ENCODE results near the gene GAN. TPM values are rescaled to one million over a fixed set of nuclear protein-coding genes. Genes with fewer than 3 reads are reported as not detected.

Gene GAN, protein sequence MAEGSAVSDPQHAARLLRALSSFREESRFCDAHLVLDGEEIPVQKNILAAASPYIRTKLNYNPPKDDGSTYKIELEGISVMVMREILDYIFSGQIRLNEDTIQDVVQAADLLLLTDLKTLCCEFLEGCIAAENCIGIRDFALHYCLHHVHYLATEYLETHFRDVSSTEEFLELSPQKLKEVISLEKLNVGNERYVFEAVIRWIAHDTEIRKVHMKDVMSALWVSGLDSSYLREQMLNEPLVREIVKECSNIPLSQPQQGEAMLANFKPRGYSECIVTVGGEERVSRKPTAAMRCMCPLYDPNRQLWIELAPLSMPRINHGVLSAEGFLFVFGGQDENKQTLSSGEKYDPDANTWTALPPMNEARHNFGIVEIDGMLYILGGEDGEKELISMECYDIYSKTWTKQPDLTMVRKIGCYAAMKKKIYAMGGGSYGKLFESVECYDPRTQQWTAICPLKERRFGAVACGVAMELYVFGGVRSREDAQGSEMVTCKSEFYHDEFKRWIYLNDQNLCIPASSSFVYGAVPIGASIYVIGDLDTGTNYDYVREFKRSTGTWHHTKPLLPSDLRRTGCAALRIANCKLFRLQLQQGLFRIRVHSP
- total RNA-seq (2021; fragmentation: NEBNext Ultra II Directional; extraction: Animal tissue kit (Norgen Biotek cat#: 25700)), result 1 to 10 TPM; 5.6 to 8.6 (median 6.2) TPM
- long read RNA-seq, full-length matches to known transcripts, result 1 of 8 reads
- long read RNA-seq, partial matches to known transcripts, result 0 of 8 reads
- long read RNA-seq, other reads (novel, unspliced or antisense), result 7 of 8 reads

DNA sequence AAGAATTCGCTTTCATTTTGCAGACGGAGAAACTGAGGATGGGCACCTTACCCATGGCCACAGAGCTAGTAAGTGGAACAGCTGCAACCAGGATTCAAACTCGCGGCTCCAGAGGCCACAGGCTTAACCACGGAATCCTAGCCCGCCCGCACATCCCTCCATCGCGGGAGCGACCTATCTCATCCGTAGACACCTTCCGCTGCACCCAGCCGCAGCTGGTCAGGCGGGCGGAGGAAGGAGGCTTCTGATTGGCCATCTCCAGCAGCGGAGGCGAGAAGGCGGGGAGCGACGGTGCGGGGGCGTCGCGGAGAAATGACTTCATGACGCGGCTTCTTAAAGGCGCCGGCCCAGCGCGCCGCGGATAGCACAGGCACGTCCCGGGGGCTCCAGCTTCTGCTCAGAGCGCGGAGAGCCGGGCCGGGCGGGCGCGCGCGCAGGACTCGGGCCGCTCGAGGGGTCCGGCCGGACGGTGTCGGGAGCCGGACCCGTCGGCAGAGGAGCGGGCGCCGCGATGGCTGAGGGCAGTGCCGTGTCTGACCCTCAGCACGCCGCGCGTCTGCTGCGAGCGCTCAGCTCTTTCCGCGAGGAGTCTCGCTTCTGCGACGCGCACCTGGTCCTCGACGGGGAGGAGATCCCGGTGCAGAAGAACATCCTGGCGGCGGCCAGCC lies at the start of gene GAN:
Gene GAN, plus strand, starts transcription at position 360 of the 668 bp plus-strand sequence. Its CDS starts 152 bp downstream, at position 512.
- peak; percentile 96 for DNase-seq
- H3K4me1 Mint-ChIP-seq (ENCODE audit: low read depth), result peaks cover 52% of the 10 kb centered on the region
- peak within 1 kb of the TSS; percentile 93 for H3K4me3 Mint-ChIP-seq
- no peaks in the 10 kb centered on the region for H3K9me3 Mint-ChIP-seq
- peak within 1 kb of the TSS; percentile 85 for H3K27ac Mint-ChIP-seq
- peaks cover 8% of the 10 kb centered on the region; the same call in 1 of the 2 replicates for H3K36me3 Mint-ChIP-seq (ENCODE audit: low read depth)
- H3K27me3 Mint-ChIP-seq (ENCODE audit: insufficient read depth), result no peaks in the 10 kb centered on the region
- TF ChIP-seq, protein P1, sequence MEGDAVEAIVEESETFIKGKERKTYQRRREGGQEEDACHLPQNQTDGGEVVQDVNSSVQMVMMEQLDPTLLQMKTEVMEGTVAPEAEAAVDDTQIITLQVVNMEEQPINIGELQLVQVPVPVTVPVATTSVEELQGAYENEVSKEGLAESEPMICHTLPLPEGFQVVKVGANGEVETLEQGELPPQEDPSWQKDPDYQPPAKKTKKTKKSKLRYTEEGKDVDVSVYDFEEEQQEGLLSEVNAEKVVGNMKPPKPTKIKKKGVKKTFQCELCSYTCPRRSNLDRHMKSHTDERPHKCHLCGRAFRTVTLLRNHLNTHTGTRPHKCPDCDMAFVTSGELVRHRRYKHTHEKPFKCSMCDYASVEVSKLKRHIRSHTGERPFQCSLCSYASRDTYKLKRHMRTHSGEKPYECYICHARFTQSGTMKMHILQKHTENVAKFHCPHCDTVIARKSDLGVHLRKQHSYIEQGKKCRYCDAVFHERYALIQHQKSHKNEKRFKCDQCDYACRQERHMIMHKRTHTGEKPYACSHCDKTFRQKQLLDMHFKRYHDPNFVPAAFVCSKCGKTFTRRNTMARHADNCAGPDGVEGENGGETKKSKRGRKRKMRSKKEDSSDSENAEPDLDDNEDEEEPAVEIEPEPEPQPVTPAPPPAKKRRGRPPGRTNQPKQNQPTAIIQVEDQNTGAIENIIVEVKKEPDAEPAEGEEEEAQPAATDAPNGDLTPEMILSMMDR (IDR thresholded peaks at IDR 0.05), result no peak

DNA sequence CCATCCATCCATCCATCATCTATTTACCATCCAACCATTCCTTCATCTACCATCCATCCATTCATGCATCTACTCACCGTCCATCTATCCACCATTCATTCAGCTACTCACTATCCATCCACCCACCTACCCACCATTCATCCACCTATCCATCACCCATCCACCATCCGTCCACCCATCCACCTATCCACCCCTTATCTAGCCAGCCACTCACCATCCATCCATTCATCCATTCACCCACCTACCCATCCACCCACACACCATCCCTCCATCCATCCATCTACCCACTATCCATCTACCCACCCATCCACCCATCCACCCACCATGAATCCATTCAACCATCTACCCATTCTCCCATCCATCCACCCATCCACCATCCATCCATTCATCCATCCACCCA lies 49.7 kb upstream of the GAN start:
- Mint-ChIP-seq H3K36me3 (ENCODE audit: low read depth) (no peaks in the 10 kb centered on the region), H3K9me3 (no peaks in the 10 kb centered on the region), H3K4me1 (ENCODE audit: low read depth) (peaks cover 15% of the 10 kb centered on the region), H3K27me3 (ENCODE audit: insufficient read depth) (peaks cover 16% of the 10 kb centered on the region), H3K27ac (no peak overlapping the region), H3K4me3 (no peak overlapping the region)
- TF ChIP-seq, protein P1 (IDR thresholded peaks at IDR 0.05), result no peak
- DNase-seq, result no peak

DNA sequence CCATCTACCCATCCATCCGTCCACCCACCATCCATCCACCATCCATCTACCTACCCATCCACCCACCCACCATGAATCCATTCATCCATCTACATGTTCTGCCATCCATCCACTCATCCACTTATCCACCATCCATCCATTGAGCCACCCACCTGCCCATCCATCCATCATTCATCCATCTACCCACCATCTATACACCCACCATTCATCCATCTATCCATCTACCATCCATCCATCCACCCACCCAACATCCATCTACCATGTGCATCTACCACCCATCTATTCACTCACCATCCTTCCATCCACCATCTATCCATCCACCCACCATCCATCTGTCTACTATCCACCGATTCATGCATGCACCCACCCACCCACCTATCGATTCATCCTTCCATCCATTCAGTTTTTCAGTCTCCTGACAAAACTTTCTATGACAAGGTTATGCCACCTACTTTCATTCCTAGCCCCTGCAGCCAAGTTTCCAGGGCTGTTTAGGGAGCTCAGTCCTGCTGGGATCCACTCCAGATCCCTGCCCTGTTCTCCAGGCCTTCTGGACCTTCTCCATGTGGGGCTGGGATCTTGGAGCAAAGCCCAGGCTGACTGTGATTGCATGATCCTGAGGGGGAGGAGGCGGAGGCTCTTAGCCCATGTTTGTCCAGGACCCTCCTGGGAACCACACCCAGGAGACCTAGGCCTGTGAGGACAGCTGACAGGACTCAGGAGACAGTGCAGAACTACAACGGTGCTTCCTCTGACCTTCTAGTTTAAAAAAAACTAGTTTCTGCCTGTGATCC lies 48.9 kb upstream of the GAN start:
- H3K9me3 Mint-ChIP-seq, result no peaks in the 10 kb centered on the region
- no peak overlapping the region for H3K27ac Mint-ChIP-seq
- TF ChIP-seq, protein P1 (IDR thresholded peaks at IDR 0.05), result no peak
- H3K4me1 Mint-ChIP-seq (ENCODE audit: low read depth), result peaks cover 12% of the 10 kb centered on the region
- no peak overlapping the region for H3K4me3 Mint-ChIP-seq
- H3K36me3 Mint-ChIP-seq (ENCODE audit: low read depth), result no peaks in the 10 kb centered on the region
- DNase-seq, result no peak
- H3K27me3 Mint-ChIP-seq (ENCODE audit: insufficient read depth), result peaks cover 16% of the 10 kb centered on the region

DNA sequence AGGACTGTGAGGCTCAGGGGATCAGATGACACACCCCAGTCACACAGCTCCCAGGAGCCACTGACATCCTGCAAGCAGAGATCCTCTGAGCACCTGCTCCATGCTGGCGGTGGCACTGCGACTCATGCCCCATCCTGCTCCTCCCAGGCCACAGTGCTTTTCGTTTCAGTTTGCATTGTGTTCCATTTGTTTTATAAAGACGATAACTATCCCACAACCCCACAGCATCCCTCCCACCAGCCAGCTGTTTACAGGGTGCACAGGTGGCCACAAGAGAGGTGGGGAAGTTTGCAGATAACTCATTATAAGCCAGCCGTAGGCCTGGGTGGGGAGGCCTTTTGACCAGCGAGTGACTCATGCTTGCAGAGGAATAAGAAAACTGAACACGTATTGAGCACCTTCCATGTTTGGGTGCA lies 48.1 kb upstream of the GAN start:
- Mint-ChIP-seq H3K36me3 (ENCODE audit: low read depth) (no peaks in the 10 kb centered on the region), H3K9me3 (no peaks in the 10 kb centered on the region), H3K4me1 (ENCODE audit: low read depth) (peaks cover 9% of the 10 kb centered on the region), H3K27me3 (ENCODE audit: insufficient read depth) (peaks cover 16% of the 10 kb centered on the region), H3K4me3 (no peak overlapping the region), H3K27ac (no peak overlapping the region)
- no peak for DNase-seq
- TF ChIP-seq, protein P1 (IDR thresholded peaks at IDR 0.05), result no peak

DNA sequence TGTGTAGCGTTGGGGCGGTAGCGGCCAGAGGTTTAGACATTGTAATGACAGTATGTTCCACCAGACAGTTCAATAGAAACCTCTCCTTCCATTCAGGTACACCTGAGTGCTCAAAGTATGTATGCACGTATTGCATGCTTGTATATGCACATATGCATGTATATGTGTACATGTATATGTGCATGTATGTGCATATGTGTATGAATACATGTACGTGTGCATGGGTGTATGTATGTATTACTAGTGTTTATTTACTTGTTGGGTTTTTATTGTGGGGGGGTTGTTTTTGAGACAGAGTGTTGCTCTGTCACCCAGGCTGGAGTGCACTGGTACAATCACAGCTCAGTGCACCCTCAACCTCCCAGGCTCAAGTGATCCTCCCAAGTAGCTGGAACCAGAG lies 46.3 kb upstream of the GAN start:
- H3K4me3 Mint-ChIP-seq, result no peak overlapping the region
- TF ChIP-seq, protein P1 (IDR thresholded peaks at IDR 0.05), result no peak
- no peaks in the 10 kb centered on the region for H3K36me3 Mint-ChIP-seq (ENCODE audit: low read depth)
- no peak overlapping the region for H3K27ac Mint-ChIP-seq
- no peaks in the 10 kb centered on the region for H3K9me3 Mint-ChIP-seq
- no peak for DNase-seq
- peaks cover 6% of the 10 kb centered on the region for H3K4me1 Mint-ChIP-seq (ENCODE audit: low read depth)
- peaks cover 14% of the 10 kb centered on the region for H3K27me3 Mint-ChIP-seq (ENCODE audit: insufficient read depth)
